ENCODE data around the gene ISOC2. TPM values are rescaled to one million over a fixed set of nuclear protein-coding genes. Genes with fewer than 3 reads are reported as not detected.

ISOC2 gene
- total and polyA plus RNA-seq, 9 of the 15 experiments (the other 6 are each of a cell fraction or from before 2014, with no cell fraction given), result 1.2 to 229 (median 58.3) TPM

DNA sequence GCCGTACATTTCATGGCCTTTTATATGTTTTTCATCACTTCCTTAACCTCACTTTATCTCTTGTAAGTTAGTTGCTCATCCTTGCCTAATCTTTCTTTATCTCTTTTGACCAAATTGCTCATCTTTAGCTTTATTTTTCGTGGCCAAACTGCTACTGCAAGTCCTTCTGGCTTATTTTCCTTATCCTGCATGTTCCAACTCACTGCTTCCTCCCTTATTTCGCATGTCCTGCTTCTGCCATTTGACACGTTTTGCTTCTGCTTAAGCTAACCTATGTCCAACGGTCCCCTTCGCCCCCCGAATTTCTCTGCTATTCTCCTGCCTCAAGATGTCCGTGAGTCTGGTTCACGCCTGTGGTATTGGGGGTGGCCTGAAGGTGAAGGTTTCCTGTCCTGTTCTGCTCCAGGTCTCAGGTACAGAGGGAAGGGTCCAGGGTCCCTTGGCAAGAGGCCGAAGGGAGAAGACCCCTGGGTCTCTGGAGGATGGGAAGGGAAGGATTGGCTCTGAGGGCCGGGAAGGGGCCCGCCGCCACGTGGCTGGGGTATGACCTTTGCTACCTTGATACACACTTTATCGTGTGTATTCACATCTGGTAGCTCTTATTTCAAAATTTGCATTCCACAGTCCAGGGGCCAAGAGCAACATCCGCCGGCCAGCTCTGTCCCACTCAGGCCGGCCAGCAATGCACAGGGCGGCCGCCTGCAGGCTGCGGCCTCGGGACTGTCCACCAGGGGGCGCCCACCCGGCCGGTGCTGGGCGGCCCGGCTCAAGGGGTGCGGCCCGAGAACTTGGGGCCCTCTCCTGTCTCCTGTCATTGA lies 6.0 kb upstream of the ISOC2 start (continued):
- TF ChIP-seq, protein P1, sequence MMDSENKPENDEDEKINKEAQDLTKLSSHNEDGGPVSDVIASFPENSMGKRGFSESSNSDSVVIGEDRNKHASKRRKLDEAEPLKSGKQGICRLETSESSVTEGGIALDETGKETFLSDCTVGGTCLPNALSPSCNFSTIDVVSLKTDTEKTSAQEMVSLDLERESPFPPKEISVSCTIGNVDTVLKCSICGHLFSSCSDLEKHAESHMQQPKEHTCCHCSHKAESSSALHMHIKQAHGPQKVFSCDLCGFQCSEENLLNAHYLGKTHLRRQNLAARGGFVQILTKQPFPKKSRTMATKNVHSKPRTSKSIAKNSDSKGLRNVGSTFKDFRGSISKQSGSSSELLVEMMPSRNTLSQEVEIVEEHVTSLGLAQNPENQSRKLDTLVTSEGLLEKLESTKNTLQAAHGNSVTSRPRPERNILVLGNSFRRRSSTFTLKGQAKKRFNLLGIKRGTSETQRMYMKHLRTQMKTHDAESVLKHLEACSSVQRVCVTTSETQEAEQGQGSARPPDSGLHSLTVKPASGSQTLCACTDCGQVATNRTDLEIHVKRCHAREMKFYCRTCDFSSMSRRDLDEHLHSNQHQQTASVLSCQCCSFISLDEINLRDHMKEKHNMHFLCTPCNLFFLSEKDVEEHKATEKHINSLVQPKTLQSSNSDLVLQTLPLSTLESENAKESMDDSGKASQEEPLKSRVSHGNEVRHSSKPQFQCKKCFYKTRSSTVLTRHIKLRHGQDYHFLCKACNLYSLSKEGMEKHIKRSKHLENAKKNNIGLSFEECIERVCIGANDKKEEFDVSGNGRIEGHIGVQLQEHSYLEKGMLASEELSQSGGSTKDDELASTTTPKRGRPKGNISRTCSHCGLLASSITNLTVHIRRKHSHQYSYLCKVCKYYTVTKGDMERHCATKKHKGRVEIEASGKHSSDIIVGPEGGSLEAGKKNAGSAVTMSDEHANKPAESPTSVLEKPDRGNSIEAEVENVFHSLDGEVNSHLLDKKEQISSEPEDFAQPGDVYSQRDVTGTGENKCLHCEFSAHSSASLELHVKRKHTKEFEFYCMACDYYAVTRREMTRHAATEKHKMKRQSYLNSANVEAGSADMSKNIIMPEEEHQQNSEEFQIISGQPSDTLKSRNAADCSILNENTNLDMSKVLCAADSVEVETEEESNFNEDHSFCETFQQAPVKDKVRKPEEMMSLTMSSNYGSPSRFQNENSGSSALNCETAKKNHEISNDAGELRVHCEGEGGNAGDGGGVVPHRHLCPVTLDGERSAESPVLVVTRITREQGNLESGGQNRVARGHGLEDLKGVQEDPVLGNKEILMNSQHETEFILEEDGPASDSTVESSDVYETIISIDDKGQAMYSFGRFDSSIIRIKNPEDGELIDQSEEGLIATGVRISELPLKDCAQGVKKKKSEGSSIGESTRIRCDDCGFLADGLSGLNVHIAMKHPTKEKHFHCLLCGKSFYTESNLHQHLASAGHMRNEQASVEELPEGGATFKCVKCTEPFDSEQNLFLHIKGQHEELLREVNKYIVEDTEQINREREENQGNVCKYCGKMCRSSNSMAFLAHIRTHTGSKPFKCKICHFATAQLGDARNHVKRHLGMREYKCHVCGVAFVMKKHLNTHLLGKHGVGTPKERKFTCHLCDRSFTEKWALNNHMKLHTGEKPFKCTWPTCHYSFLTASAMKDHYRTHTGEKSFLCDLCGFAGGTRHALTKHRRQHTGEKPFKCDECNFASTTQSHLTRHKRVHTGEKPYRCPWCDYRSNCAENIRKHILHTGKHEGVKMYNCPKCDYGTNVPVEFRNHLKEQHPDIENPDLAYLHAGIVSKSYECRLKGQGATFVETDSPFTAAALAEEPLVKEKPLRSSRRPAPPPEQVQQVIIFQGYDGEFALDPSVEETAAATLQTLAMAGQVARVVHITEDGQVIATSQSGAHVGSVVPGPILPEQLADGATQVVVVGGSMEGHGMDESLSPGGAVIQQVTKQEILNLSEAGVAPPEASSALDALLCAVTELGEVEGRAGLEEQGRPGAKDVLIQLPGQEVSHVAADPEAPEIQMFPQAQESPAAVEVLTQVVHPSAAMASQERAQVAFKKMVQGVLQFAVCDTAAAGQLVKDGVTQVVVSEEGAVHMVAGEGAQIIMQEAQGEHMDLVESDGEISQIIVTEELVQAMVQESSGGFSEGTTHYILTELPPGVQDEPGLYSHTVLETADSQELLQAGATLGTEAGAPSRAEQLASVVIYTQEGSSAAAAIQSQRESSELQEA (IDR thresholded peaks at IDR 0.05; ENCODE audit: low read depth), result 0 out of 2 replicates have a peak, but pooled peaks have one; percentile 21
- TF ChIP-seq TARDBP (IDR thresholded peaks at IDR 0.05), result peak; percentile 79
- peak; percentile 58 for TF ChIP-seq FIP1L1 (IDR thresholded peaks at IDR 0.05; ENCODE audit: low read depth, low read length, poor library complexity, severe bottlenecking)
- no peak for TF ChIP-seq ZNF212 (CRISPR knock-in tag; IDR thresholded peaks at IDR 0.05)
- no peak for TF ChIP-seq NFIX (CRISPR knock-in tag; IDR thresholded peaks at IDR 0.05; ENCODE audit: low read depth)
- no peak for TF ChIP-seq POLR3G (IDR thresholded peaks at IDR 0.05; ENCODE audit: extremely low read depth, insufficient read length, insufficient replicate concordance)
- TF ChIP-seq LARP7 (IDR thresholded peaks at IDR 0.05), result no peak
- TF ChIP-seq XRCC5 (IDR thresholded peaks at IDR 0.05; ENCODE audit: low read depth, low read length), result peak; percentile 72; the same call in 1 of the 2 replicates
- TF ChIP-seq DMBX1 (CRISPR knock-in tag; IDR thresholded peaks at IDR 0.05; ENCODE audit: borderline replicate concordance), result peak; percentile 47; the same call in 1 of the 2 replicates
- TF ChIP-seq SAP30 (IDR thresholded peaks at IDR 0.05; ENCODE audit: borderline replicate concordance, insufficient read depth, low read depth, low read length, poor library complexity, severe bottlenecking), result no peak
- TF ChIP-seq, protein P2, sequence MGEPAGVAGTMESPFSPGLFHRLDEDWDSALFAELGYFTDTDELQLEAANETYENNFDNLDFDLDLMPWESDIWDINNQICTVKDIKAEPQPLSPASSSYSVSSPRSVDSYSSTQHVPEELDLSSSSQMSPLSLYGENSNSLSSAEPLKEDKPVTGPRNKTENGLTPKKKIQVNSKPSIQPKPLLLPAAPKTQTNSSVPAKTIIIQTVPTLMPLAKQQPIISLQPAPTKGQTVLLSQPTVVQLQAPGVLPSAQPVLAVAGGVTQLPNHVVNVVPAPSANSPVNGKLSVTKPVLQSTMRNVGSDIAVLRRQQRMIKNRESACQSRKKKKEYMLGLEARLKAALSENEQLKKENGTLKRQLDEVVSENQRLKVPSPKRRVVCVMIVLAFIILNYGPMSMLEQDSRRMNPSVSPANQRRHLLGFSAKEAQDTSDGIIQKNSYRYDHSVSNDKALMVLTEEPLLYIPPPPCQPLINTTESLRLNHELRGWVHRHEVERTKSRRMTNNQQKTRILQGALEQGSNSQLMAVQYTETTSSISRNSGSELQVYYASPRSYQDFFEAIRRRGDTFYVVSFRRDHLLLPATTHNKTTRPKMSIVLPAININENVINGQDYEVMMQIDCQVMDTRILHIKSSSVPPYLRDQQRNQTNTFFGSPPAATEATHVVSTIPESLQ (CRISPR knock-in tag; IDR thresholded peaks at IDR 0.05), result no peak
- no peak for TF ChIP-seq NONO (IDR thresholded peaks at IDR 0.05; ENCODE audit: low read depth in 2 of 2, low read length in 1 of 2)
- no peak for TF ChIP-seq KAT7 (CRISPR knock-in tag; IDR thresholded peaks at IDR 0.05; ENCODE audit: borderline replicate concordance)
- TF ChIP-seq ELF4 (CRISPR knock-in tag; IDR thresholded peaks at IDR 0.05), result peak; percentile 81; the same call in 1 of the 2 replicates
- TF ChIP-seq LCOR (CRISPR knock-in tag; IDR thresholded peaks at IDR 0.05), result peak; percentile 99
- no peak for TF ChIP-seq ASH1L (IDR thresholded peaks at IDR 0.05; ENCODE audit: borderline replicate concordance, low read depth, partially characterized antibody)
- no peak for TF ChIP-seq SMARCA5 (IDR thresholded peaks at IDR 0.05)
- no peak for TF ChIP-seq SLC30A9 (CRISPR knock-in tag; IDR thresholded peaks at IDR 0.05)
